ENCODE results near the gene APOBR.

APOBR gene

DNA sequence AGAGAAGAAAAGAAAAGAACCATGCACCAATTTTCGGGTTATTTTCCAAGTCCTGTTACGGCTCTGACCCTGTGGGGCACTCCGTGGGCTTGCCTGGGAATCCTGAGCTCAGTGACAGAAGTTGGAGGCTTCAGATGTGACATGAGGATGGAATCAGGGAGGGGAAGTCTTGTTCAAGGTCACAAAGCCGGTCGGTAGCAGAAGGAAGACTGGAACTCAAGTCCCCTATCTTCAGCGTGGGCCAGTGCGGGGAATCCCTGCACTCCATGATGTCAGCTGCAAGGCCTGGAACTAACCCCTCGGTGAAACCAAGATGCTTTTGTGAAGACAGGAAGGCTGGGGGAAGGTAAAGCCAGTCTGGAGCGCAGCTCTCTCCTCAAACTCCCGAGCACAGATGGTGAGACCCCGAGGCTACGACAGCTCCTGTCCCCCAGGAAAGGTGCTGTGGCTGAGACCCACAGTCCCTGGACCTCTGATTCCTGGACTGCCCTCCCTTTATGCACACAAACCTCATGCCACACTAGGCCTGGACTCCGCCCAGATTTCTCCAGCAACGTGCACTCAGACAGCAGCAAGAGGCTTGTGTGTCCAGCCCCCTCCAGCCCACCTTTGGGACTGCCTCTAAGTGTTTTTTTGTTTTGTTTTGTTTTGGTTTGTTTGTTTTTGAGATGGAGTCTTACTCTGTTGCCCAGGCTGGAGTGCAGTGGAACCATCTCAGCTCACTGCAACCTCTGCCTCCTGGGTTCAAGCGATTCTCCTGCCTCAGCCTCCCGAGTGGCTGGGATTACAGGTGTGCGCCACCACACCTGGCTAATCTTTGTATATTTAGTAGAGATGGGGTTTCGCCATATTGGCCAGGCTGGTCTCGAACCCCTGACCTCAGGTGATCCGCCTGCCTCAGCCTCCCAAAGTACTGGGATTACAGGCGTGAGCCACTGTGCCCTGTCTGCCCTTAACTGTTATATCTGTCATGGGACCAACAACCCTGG, 17.7 kb downstream of the APOBR start:
- no peak for DNase-seq (ENCODE audit: low read depth, low spot score)
- in situ Hi-C loops (cut with HindIII; ENCODE audit: low sequenced_read_pairs) = no loop called here
- TF ChIP-seq, protein P1, sequence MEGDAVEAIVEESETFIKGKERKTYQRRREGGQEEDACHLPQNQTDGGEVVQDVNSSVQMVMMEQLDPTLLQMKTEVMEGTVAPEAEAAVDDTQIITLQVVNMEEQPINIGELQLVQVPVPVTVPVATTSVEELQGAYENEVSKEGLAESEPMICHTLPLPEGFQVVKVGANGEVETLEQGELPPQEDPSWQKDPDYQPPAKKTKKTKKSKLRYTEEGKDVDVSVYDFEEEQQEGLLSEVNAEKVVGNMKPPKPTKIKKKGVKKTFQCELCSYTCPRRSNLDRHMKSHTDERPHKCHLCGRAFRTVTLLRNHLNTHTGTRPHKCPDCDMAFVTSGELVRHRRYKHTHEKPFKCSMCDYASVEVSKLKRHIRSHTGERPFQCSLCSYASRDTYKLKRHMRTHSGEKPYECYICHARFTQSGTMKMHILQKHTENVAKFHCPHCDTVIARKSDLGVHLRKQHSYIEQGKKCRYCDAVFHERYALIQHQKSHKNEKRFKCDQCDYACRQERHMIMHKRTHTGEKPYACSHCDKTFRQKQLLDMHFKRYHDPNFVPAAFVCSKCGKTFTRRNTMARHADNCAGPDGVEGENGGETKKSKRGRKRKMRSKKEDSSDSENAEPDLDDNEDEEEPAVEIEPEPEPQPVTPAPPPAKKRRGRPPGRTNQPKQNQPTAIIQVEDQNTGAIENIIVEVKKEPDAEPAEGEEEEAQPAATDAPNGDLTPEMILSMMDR (IDR thresholded peaks at IDR 0.05; ENCODE audit: low read depth, low read length) = no peak
- no peak overlapping the region for H3K4me3 ChIP-seq (ENCODE audit: low read depth, low read length)

DNA sequence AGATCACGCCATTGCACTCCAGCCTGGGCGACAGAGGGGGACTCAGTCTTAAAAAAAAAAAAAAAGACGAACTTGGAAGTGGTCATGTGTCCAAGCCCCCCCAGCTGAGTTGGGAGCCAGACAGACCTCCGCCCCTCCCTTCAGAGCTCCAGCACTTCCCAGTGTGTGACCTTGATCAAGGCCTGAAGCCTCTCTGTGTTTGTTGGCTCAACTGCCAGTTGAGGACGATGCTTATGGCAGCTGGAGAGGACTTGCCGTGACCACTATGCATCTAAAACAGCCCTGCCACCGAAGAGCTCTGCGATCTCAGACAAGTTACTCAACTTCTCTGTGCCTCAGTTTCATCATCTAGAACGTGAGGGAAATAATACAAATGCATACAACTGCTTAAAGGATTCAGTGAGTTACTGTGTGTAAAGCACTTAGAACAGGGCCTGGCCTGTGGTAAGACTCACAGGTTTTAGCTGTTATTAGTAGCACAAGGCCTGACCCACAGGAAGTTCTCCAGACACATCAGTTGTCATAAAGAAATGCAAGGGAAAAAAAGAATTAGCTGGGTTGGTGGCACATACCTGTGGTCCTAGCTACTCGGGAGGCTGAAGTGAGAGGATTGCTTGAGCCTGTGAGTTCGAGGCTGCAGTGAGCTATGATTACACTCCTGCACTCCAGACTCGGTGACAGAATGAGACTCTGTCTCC, 19.2 kb downstream of the APOBR start:
- TF ChIP-seq, protein P1 (IDR thresholded peaks at IDR 0.05; ENCODE audit: low read depth, low read length) = no peak
- peak; percentile 21 for DNase-seq (ENCODE audit: low read depth, low spot score)
- H3K4me3 ChIP-seq (ENCODE audit: low read depth, low read length) = no peak overlapping the region
- in situ Hi-C loops (cut with HindIII; ENCODE audit: low sequenced_read_pairs) = no loop called here

DNA sequence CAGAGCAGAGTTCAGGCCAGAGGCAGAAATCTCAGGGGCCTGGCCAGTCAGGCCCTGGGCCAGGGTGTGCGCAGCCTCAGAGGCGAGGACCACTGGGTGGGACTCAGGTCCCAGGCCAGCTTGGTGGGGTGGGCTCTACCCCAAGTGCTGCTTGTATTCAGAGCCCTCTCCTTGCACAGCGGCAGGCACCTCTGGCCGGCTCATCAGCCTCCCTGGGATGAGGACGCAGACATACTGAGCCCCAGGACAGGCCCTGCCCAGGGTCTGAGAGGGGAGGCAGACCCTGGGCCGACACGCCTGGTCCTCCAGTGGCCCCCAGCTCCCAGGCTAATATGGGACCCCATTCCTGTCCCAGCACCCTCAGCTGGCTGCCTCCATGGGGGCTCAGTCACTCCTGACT, 19.8 kb downstream of the APOBR start:
- no peak overlapping the region for H3K4me3 ChIP-seq (ENCODE audit: low read depth, low read length)
- in situ Hi-C loops (cut with HindIII; ENCODE audit: low sequenced_read_pairs) = no loop called here
- DNase-seq (ENCODE audit: low read depth, low spot score) = no peak
- TF ChIP-seq, protein P1 (IDR thresholded peaks at IDR 0.05; ENCODE audit: low read depth, low read length) = no peak

DNA sequence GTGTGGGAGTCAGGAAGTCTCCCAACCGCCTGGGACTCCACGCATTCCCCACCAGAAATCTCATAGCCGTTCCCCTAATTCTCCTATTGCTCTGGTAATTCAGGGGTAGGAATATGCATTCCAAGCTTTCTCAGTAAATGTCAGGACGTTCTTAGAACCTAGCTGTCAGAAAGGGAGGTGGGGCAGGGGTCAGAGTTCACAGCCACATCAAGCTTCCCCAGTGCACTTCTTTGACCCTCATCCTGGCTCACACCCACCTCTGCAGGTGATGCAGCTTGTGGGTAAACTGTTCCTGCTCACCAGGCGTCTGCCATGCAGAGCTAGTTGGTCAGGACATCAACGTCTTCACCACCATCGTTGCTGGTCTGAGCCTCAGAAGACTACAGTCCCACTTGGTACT, 26.2 kb downstream of the APOBR start:
- H3K4me3 ChIP-seq (ENCODE audit: low read depth, low read length) = no peak overlapping the region
- in situ Hi-C loops (cut with HindIII; ENCODE audit: low sequenced_read_pairs) = no loop called here
- DNase-seq (ENCODE audit: low read depth, low spot score) = no peak
- TF ChIP-seq, protein P1 (IDR thresholded peaks at IDR 0.05; ENCODE audit: low read depth, low read length) = no peak

DNA sequence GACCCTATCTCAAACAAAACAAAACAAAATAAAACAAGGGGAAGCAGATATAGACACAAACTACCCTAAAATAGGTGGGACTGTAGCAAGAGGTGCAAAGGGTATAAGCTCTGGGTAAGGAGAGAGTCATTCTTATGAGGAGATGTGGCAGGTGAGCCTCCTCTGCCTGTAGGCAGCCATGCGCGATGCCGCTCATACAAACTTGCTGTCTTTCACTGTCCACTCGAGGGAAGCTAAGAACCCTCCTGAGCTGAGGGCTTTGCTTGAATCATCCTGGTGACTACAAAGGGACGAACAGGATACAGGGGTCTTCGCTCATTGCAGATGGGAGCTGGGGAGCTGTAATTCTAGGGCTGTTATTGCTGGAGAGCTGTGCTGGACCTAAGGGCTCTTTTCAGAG, 27.0 kb downstream of the APOBR start:
- no peak overlapping the region for H3K4me3 ChIP-seq (ENCODE audit: low read depth, low read length)
- no peak for DNase-seq (ENCODE audit: low read depth, low spot score)
- TF ChIP-seq, protein P1 (IDR thresholded peaks at IDR 0.05; ENCODE audit: low read depth, low read length) = no peak
- in situ Hi-C loops (cut with HindIII; ENCODE audit: low sequenced_read_pairs) = no loop called here

DNA sequence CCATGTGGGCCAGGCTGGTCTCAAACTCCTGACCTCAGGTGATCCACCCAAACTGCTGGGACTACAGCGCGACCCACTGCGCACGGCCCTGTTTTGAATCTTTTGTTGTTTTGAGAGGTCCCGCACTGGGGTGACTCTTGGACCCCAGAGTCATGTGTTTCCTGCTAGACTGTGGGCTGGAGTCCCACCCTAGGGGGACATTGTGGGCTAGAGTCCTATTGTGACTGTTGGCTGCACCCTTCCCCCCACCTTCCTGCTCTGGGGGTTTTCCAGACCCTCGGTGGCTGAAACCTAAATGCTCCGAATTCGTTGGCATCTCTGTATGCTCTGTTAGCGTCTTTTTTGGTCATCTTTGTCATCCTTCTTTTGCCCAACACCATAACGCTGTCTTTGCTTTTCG, 28.3 kb downstream of the APOBR start:
- DNase-seq (ENCODE audit: low read depth, low spot score) = no peak
- in situ Hi-C loops (cut with HindIII; ENCODE audit: low sequenced_read_pairs) = no loop called here
- no peak overlapping the region for H3K4me3 ChIP-seq (ENCODE audit: low read depth, low read length)
- TF ChIP-seq, protein P1 (IDR thresholded peaks at IDR 0.05; ENCODE audit: low read depth, low read length) = no peak

Measured in astrocyte of the spinal cord (primary cell).